Gastrocnemius medialis (tissue), 4 donors: ENCODE measurements around the gene CTDSP1.

Experiments
- POLR2A ChIP-seq, 2 donors: fragments of 450-650 bp; IDR thresholded peaks; one replicate each; pipeline ENCODE4 v1.6.1; 2017; ENCODE audit warnings: antibody characterized with exemption in 2 of 2, mild to moderate bottlenecking in 2 of 2, moderate library complexity in 2 of 2
- TF ChIP-seq, protein P1 (sequence below), 5 experiments: fragments of 450-650 bp in 3 of 5; fragments of 200-600 bp in 2 of 5; sonication (generic) in 2 of 5; IDR thresholded peaks in 4 of 5; conservative IDR thresholded peaks in 1 of 5; 1 replicate in 4 of 5; 2 replicates in 1 of 5; pipeline ENCODE4 v1.5.1; 2016 to 2019; ENCODE audit warnings: antibody characterized with exemption in 5 of 5, mild to moderate bottlenecking in 3 of 5, moderate library complexity in 3 of 5

- TF ChIP-seq, protein P1, sequence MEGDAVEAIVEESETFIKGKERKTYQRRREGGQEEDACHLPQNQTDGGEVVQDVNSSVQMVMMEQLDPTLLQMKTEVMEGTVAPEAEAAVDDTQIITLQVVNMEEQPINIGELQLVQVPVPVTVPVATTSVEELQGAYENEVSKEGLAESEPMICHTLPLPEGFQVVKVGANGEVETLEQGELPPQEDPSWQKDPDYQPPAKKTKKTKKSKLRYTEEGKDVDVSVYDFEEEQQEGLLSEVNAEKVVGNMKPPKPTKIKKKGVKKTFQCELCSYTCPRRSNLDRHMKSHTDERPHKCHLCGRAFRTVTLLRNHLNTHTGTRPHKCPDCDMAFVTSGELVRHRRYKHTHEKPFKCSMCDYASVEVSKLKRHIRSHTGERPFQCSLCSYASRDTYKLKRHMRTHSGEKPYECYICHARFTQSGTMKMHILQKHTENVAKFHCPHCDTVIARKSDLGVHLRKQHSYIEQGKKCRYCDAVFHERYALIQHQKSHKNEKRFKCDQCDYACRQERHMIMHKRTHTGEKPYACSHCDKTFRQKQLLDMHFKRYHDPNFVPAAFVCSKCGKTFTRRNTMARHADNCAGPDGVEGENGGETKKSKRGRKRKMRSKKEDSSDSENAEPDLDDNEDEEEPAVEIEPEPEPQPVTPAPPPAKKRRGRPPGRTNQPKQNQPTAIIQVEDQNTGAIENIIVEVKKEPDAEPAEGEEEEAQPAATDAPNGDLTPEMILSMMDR (IDR thresholded peaks at IDR 0.05 in 4 of 5, conservative IDR thresholded peaks at IDR 0.05 in 1 of 5), result no peak
- no peak for TF ChIP-seq POLR2A (IDR thresholded peaks at IDR 0.05)
Observed at GRCh38 chr2:218354850-218355443, 44.7 kb upstream of the CTDSP1 start.
